Activated CD8-positive, alpha-beta T cell treated with anti-CD3 and anti-CD28 coated beads, Interleukin-2, amount 10 ng/mL, durations not matched to agents 7 days and 5 days (primary cell): ENCODE data around the gene HMGN4. TPM values are rescaled to one million over a fixed set of nuclear protein-coding genes. Genes with fewer than 3 reads are reported as not detected.
"Not testable (repeated sequence)": the region's sequence is repeated elsewhere in the genome, so short reads cannot be mapped to it uniquely, and the experiment has no call there.

ENCODE experiments used
- ATAC-seq: fragments of 150-1000 bp; cut with Tn5 transposase; one replicate; pipeline ENCODE4 v1.10.0; 2021; ENCODE audit warnings: moderate library complexity
- CTCF ChIA-PET: fragments of 350-600 bp; sonication (Branson Sonifier 250); formaldehyde crosslinking; loops from one replicate; lab custom pipeline; 2021; ENCODE audit warnings: antibody characterized with exemption; lab: Charles Lee
- POLR2A ChIA-PET: fragments of 350-600 bp; sonication (Branson Sonifier 250); formaldehyde crosslinking; loops from one replicate; lab custom pipeline; 2021; ENCODE audit warnings: antibody characterized with exemption; lab: Charles Lee
- DNase-seq: peaks from one replicate; pipeline ENCODE4 v3.0.0-alpha.2; 2020
- H3K27ac Mint-ChIP-seq: one replicate; pipeline ENCODE4 v1.8.0; 2021; ENCODE audit warnings: mild to moderate bottlenecking, mixed read lengths
- H3K27me3 Mint-ChIP-seq: one replicate; pipeline ENCODE4 v1.8.0; 2021; ENCODE audit warnings: low read depth, mixed read lengths
- H3K36me3 Mint-ChIP-seq: one replicate; pipeline ENCODE4 v1.8.0; 2021; ENCODE audit warnings: low read depth, mixed read lengths
- H3K4me1 Mint-ChIP-seq: one replicate; pipeline ENCODE4 v1.8.0; 2021; ENCODE audit warnings: low read depth, mixed read lengths
- H3K4me3 Mint-ChIP-seq: one replicate; pipeline ENCODE4 v1.8.0; 2021; ENCODE audit warnings: mild to moderate bottlenecking, mixed read lengths
- H3K9me3 Mint-ChIP-seq: one replicate; pipeline ENCODE4 v1.8.0; 2022; ENCODE audit warnings: mixed read lengths; ENCODE audit not compliant: insufficient read depth
- total RNA-seq, 2 experiments: library from RNA; stranded (reverse); gene quantifications; one replicate each; pipeline ENCODE4 v1.2.3, GENCODE V29; 2021

The HMGN4 gene
- total RNA-seq, 2 experiments from 2014 or later = 80.8 to 84.9 TPM

- H3K27me3 Mint-ChIP-seq, H3K9me3 Mint-ChIP-seq, DNase-seq, H3K36me3 Mint-ChIP-seq, ATAC-seq: not testable (repeated sequence)
- Mint-ChIP-seq H3K4me3 (peak overlapping the region; percentile 80), H3K27ac (peak overlapping the region; percentile 93), H3K4me1 (peaks cover 30% of the 10 kb centered on the region)
- ChIA-PET CTCF (interaction anchor here (1.9 kb wide), 1 partner anchor 13 kb away, joined by 5 read pairs; no protein-coding TSS in a partner anchor), POLR2A (interaction anchor here (1.0 to 3.6 kb wide), 2 partner anchors 10 to 48 kb away, joined by 5 to 15 read pairs; no protein-coding TSS in a partner anchor)
These were observed 15.5 kb upstream of the HMGN4 start for GRCh38 chr6:26522486-26523228.

- ATAC-seq, H3K9me3 Mint-ChIP-seq, H3K27me3 Mint-ChIP-seq, POLR2A ChIA-PET, DNase-seq, H3K27ac Mint-ChIP-seq, H3K4me3 Mint-ChIP-seq, H3K36me3 Mint-ChIP-seq: not testable (repeated sequence)
- CTCF ChIA-PET = interaction anchor here (0.9 kb wide), 1 partner anchor 9 kb away, joined by 3 read pairs; no protein-coding TSS in a partner anchor
- peaks cover 30% of the 10 kb centered on the region for H3K4me1 Mint-ChIP-seq
These were observed 13.9 kb upstream of the HMGN4 start for GRCh38 chr6:26524314-26524713.

- ChIA-PET CTCF (interaction anchor here (0.9 kb wide), 1 partner anchor 8 kb away, joined by 3 read pairs; no protein-coding TSS in a partner anchor), POLR2A (no interaction called here)
- peaks cover 28% of the 10 kb centered on the region for H3K4me1 Mint-ChIP-seq
- H3K27me3 Mint-ChIP-seq = peaks cover 4% of the 10 kb centered on the region
- no peaks in the 10 kb centered on the region for H3K9me3 Mint-ChIP-seq
- ATAC-seq (no peak), DNase-seq (no peak)
- H3K36me3 Mint-ChIP-seq = peaks cover 2% of the 10 kb centered on the region
- no peak overlapping the region for H3K4me3 Mint-ChIP-seq
- no peak overlapping the region for H3K27ac Mint-ChIP-seq
These were observed 13.3 kb upstream of the HMGN4 start for GRCh38 chr6:26524722-26525370.

- H3K9me3 Mint-ChIP-seq = no peaks in the 10 kb centered on the region
- H3K36me3 Mint-ChIP-seq = peaks cover 2% of the 10 kb centered on the region
- peaks cover 4% of the 10 kb centered on the region for H3K27me3 Mint-ChIP-seq
- H3K4me1 Mint-ChIP-seq = peaks cover 21% of the 10 kb centered on the region
- no peak overlapping the region for H3K27ac Mint-ChIP-seq
- H3K4me3 Mint-ChIP-seq = no peak overlapping the region
- POLR2A ChIA-PET = interaction anchor here (1.5 kb wide), 1 partner anchor 10 kb away, joined by 3 read pairs; no protein-coding TSS in a partner anchor
- CTCF ChIA-PET = no interaction called here
- no peak for ATAC-seq
- no peak for DNase-seq
These were observed 12.3 kb upstream of the HMGN4 start for GRCh38 chr6:26525838-26526237.

GRCh38 chr6:26526928-26527327 is 11.2 kb upstream of the HMGN4 start:
- H3K27ac Mint-ChIP-seq = no peak overlapping the region
- ChIA-PET POLR2A (interaction anchor here (1.5 to 2.0 kb wide), 2 partner anchors 9 to 11 kb away, joined by 3 to 5 read pairs; no protein-coding TSS in a partner anchor), CTCF (no interaction called here)
- H3K9me3 Mint-ChIP-seq = no peaks in the 10 kb centered on the region
- DNase-seq (no peak), ATAC-seq (no peak)
- no peak overlapping the region for H3K4me3 Mint-ChIP-seq
- no peaks in the 10 kb centered on the region for H3K36me3 Mint-ChIP-seq
- H3K4me1 Mint-ChIP-seq = peaks cover 23% of the 10 kb centered on the region
- H3K27me3 Mint-ChIP-seq = peaks cover 2% of the 10 kb centered on the region

- H3K27ac Mint-ChIP-seq = no peak overlapping the region
- ChIA-PET CTCF (interaction anchor here (0.6 kb wide), 1 partner anchor 1242 kb away, joined by 3 read pairs; no protein-coding TSS in a partner anchor), POLR2A (no interaction called here)
- no peak overlapping the region for H3K4me3 Mint-ChIP-seq
- H3K27me3 Mint-ChIP-seq = peaks cover 2% of the 10 kb centered on the region
- DNase-seq (no peak), ATAC-seq (no peak)
- peaks cover 28% of the 10 kb centered on the region for H3K4me1 Mint-ChIP-seq
- peaks cover 3% of the 10 kb centered on the region for H3K36me3 Mint-ChIP-seq
- no peaks in the 10 kb centered on the region for H3K9me3 Mint-ChIP-seq
These were observed 8.0 kb upstream of the HMGN4 start for GRCh38 chr6:26530203-26530602.

GRCh38 chr6:26531897-26532296 is 6.3 kb upstream of the HMGN4 start:
- no peak for ATAC-seq
- H3K36me3 Mint-ChIP-seq = peaks cover 3% of the 10 kb centered on the region
- CTCF ChIA-PET = interaction anchor here (0.9 to 2.0 kb wide), 3 partner anchors 12 to 63 kb away, joined by 3 to 9 read pairs (median 4); no protein-coding TSS in a partner anchor
- peak overlapping the region; percentile 88 for H3K4me3 Mint-ChIP-seq
- peaks cover 37% of the 10 kb centered on the region for H3K4me1 Mint-ChIP-seq
- peaks cover 2% of the 10 kb centered on the region for H3K27me3 Mint-ChIP-seq
- H3K9me3 Mint-ChIP-seq = no peaks in the 10 kb centered on the region
- H3K27ac Mint-ChIP-seq = peak overlapping the region; percentile 85
- DNase-seq = no peak
- POLR2A ChIA-PET = interaction anchor here (0.8 to 2.1 kb wide), 3 partner anchors 10 to 229 kb away, joined by 3 to 15 read pairs (median 3); no protein-coding TSS in a partner anchor

- Mint-ChIP-seq H3K9me3 (no peaks in the 10 kb centered on the region), H3K27me3 (peaks cover 2% of the 10 kb centered on the region), H3K27ac (peak overlapping the region; percentile 85), H3K4me1 (peaks cover 40% of the 10 kb centered on the region), H3K36me3 (peaks cover 3% of the 10 kb centered on the region), H3K4me3 (peak overlapping the region; percentile 88)
- ChIA-PET POLR2A (interaction anchor here (0.9 to 2.1 kb wide), 5 partner anchors 11 to 376 kb away, joined by 3 to 15 read pairs (median 4); a partner anchor contains a TSS), CTCF (interaction anchor here (0.7 to 2.0 kb wide), 14 partner anchors 9 to 259 kb away, joined by 3 to 20 read pairs (median 4); no protein-coding TSS in a partner anchor)
- DNase-seq (peak; percentile 95), ATAC-seq (peak; percentile 38)
These were observed 5.3 kb upstream of the HMGN4 start for GRCh38 chr6:26532699-26533531.

GRCh38 chr6:26533532-26533931 is 4.6 kb upstream of the HMGN4 start:
- H3K9me3 Mint-ChIP-seq = no peaks in the 10 kb centered on the region
- no peak overlapping the region for H3K27ac Mint-ChIP-seq
- peaks cover 2% of the 10 kb centered on the region for H3K27me3 Mint-ChIP-seq
- DNase-seq (no peak), ATAC-seq (no peak)
- CTCF ChIA-PET = interaction anchor here (0.7 to 2.0 kb wide), 14 partner anchors 9 to 260 kb away, joined by 3 to 20 read pairs (median 4); no protein-coding TSS in a partner anchor
- H3K36me3 Mint-ChIP-seq = peaks cover 3% of the 10 kb centered on the region
- H3K4me1 Mint-ChIP-seq = peaks cover 40% of the 10 kb centered on the region
- POLR2A ChIA-PET = interaction anchor here (1.1 to 2.1 kb wide), 4 partner anchors 12 to 377 kb away, joined by 3 to 15 read pairs (median 8); a partner anchor contains a TSS
- peak overlapping the region; percentile 88 for H3K4me3 Mint-ChIP-seq

- ATAC-seq (no peak), DNase-seq (no peak)
- H3K27ac Mint-ChIP-seq = no peak overlapping the region
- ChIA-PET CTCF (interaction anchor here (1.3 to 1.4 kb wide), 2 partner anchors 13 to 35 kb away, joined by 4 to 5 read pairs; no protein-coding TSS in a partner anchor), POLR2A (interaction anchor here (1.3 kb wide), 1 partner anchor 8 kb away, joined by 3 read pairs; no protein-coding TSS in a partner anchor)
- no peak overlapping the region for H3K4me3 Mint-ChIP-seq
- no peaks in the 10 kb centered on the region for H3K9me3 Mint-ChIP-seq
- H3K36me3 Mint-ChIP-seq = peaks cover 13% of the 10 kb centered on the region
- H3K4me1 Mint-ChIP-seq = peaks cover 50% of the 10 kb centered on the region
- peaks cover 2% of the 10 kb centered on the region for H3K27me3 Mint-ChIP-seq
These were observed 3.3 kb upstream of the HMGN4 start for GRCh38 chr6:26534681-26535465.
